Skeletal muscle satellite cell (primary cell): ENCODE data around the gene HRC.
"Not testable (repeated sequence)": the region's sequence is repeated elsewhere in the genome, so short reads cannot be mapped to it uniquely, and the experiment has no call there.

ENCODE experiments used
- H3K27me3 ChIP-seq: 2 replicates; pipeline ENCODE4 v1.7.0; 2013; ENCODE audit warnings: low read length; ENCODE audit not compliant: control insufficient read depth, insufficient read depth
- H3K36me3 ChIP-seq: 2 replicates; pipeline ENCODE4 v1.7.0; 2013; ENCODE audit warnings: mild to moderate bottlenecking, control low read depth, low read length; ENCODE audit not compliant: insufficient read depth
- H3K4me1 ChIP-seq: 2 replicates; pipeline ENCODE4 v1.7.0; 2013; ENCODE audit warnings: low read length; ENCODE audit not compliant: control insufficient read depth, insufficient read depth
- H3K4me2 ChIP-seq: 2 replicates; pipeline ENCODE4 v1.7.0; 2013; ENCODE audit warnings: mild to moderate bottlenecking, low read length
- H3K4me3 ChIP-seq: 2 replicates; pipeline ENCODE4 v1.7.0; 2013; ENCODE audit warnings: low read length
- H3K9ac ChIP-seq: 2 replicates; pipeline ENCODE4 v1.7.0; 2013; ENCODE audit warnings: mild to moderate bottlenecking, low read depth, low read length, moderate library complexity
- H3K9me3 ChIP-seq: replicated peaks from 2 replicates; pipeline ENCODE4 v1.7.0; 2013; ENCODE audit warnings: mild to moderate bottlenecking, control low read depth, low read length

HRC gene

DNA sequence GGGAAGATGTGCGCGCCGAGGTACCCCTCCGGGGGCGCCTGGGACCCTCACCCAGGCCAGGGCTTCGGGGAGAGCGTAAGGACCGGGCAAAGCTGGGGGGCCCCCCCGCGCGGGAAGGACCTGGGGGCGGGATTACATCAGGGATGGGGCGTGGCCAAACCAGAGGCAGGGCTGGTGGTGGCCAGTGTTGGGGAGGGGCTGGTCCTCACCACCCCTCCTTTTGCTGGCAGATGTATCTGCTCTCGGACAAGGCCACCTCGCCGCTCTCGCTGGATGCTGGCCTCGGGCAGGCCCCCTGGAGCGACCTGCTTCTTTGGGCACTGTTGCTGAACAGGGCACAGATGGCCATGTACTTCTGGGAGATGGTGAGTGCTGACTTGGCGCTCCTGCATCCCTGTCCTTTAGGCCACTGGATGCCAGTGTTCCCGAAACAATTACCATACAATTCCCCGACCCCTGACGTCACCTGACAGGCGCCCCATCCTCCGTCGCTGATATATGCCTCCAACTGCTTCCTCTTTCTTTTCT, 27.7 kb upstream of the HRC start:
- Histone ChIP-seq H3K4me1 (no peaks in the 10 kb centered on the region), H3K4me2 (no peak overlapping the region), H3K9ac (no peak overlapping the region), H3K27me3 (no peaks in the 10 kb centered on the region), H3K36me3 (peaks cover 42% of the 10 kb centered on the region), H3K4me3 (no peak overlapping the region), H3K9me3 (no peaks in the 10 kb centered on the region)

DNA sequence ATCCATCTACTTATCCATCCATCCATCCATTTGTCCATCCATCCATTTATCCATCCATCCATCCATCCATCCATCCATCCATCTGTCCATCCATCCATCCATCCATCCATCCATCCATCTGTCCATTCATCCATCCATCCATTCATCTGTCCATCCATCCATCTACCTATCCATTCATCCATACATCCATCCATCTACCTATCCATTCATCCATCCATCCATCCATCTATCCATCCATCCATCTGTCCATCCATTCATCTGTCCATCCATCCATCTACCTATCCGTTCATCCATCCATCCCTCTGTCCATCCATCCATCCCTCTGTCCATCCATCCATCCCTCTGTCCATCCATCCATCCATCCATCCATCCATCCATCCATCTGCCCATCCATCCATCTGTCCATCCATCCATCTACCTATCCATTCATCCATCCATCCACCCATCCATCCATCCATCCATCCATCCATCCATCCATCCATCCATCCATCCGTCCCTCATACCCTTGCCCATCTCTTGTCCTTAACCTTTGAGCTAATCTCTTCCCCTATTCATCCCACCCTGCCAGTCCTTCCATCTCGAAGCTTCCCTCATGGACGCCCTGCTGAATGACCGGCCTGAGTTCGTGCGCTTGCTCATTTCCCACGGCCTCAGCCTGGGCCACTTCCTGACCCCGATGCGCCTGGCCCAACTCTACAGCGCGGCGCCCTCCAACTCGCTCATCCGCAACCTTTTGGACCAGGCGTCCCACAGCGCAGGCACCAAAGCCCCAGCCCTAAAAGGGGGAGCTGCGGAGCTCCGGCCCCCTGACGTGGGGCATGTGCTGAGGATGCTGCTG, 27.0 kb upstream of the HRC start:
- H3K36me3 ChIP-seq = peaks cover 36% of the 10 kb centered on the region
- H3K9me3 ChIP-seq, H3K4me2 ChIP-seq, H3K4me1 ChIP-seq, H3K4me3 ChIP-seq, H3K9ac ChIP-seq, H3K27me3 ChIP-seq: not testable (repeated sequence)

DNA sequence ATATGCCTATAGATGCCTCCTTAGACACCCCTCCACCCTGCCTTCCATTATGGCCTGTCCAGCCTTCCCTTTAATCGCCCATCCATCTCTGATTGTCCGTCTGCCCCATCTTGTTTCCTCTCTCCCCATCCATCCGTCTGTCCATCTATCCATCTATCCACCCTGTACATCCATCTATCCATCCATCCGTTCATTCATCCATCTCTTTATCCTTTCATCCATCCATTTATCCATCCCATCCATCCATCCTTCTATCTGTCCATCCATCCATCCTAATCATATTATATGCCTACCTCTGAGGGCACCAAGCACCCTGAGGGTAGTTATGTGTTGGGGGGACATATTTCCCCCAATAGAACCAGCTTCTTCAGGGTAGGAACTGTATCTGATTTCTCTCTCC, 25.5 kb upstream of the HRC start:
- Histone ChIP-seq H3K27me3 (no peaks in the 10 kb centered on the region), H3K4me1 (no peaks in the 10 kb centered on the region), H3K9me3 (no peaks in the 10 kb centered on the region), H3K4me3 (no peak overlapping the region), H3K4me2 (no peak overlapping the region), H3K9ac (no peak overlapping the region), H3K36me3 (peaks cover 26% of the 10 kb centered on the region)

DNA sequence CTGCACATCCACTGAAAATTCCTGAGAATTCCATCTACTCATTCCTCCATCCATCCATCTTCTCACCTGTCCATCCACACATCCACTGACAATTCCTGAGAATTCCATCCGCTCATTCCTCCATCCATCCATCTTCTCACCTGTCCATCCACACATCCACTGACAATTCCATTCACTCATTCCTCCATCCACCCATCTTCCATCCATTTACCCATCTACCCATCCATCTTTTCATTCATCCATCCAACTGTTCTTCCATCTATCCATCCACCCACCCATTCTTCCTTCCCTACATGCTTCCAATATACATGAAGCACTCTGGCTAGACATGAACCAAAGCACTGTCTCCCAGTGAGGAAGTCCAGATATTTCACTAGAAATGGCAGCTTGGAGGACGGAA, 18.0 kb upstream of the HRC start:
- no peak overlapping the region for H3K9ac ChIP-seq

DNA sequence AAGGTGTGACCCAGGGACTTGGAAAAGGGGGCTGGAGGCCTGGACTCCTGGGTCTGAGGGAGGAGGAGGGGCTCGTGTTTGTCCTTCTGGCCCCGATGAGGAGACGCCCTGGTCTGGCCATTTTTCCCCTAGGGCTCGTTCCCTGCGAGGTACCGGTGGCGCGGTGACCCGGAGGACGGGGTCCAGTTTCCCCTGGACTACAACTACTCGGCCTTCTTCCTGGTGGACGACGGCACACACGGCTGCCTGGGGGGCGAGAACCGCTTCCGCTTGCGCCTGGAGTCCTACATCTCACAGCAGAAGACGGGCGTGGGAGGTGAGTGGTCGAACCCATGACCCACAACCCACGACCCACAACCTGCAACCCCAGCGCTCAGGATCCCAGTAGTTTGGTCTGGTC, 13.2 kb upstream of the HRC start:
- no peaks in the 10 kb centered on the region for H3K9me3 ChIP-seq
- no peak overlapping the region for H3K4me3 ChIP-seq
- H3K36me3 ChIP-seq = peaks cover 24% of the 10 kb centered on the region
- H3K4me2 ChIP-seq = no peak overlapping the region
- no peaks in the 10 kb centered on the region for H3K27me3 ChIP-seq
- no peaks in the 10 kb centered on the region for H3K4me1 ChIP-seq
- H3K9ac ChIP-seq = no peak overlapping the region

More for the DNA sequence above, 18.0 kb upstream of the HRC start:
- Histone ChIP-seq H3K4me1 (no peaks in the 10 kb centered on the region), H3K4me3 (no peak overlapping the region), H3K9me3 (no peaks in the 10 kb centered on the region), H3K4me2 (no peak overlapping the region), H3K36me3 (peaks cover 28% of the 10 kb centered on the region), H3K27me3 (no peaks in the 10 kb centered on the region)

DNA sequence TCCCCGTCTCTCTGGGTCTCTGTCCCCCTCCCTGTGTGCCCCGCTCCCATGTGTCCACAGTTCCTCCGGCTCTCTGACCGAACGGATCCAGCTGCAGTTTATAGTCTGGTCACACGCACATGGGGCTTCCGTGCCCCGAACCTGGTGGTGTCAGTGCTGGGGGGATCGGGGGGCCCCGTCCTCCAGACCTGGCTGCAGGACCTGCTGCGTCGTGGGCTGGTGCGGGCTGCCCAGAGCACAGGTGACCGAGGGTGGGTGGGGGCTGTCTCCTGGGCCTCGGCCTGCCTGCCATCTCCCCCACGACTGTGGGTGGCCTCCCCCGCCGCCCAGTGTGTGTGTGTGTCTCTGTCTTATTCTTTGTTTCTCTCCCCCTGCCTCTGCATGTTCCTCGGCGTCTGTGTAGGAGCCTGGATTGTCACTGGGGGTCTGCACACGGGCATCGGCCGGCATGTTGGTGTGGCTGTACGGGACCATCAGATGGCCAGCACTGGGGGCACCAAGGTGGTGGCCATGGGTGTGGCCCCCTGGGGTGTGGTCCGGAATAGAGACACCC, 12.7 kb upstream of the HRC start:
- Histone ChIP-seq H3K9ac (no peak overlapping the region), H3K27me3 (no peaks in the 10 kb centered on the region), H3K9me3 (no peaks in the 10 kb centered on the region), H3K4me3 (no peak overlapping the region), H3K4me2 (no peak overlapping the region), H3K4me1 (no peaks in the 10 kb centered on the region), H3K36me3 (peaks cover 20% of the 10 kb centered on the region)

DNA sequence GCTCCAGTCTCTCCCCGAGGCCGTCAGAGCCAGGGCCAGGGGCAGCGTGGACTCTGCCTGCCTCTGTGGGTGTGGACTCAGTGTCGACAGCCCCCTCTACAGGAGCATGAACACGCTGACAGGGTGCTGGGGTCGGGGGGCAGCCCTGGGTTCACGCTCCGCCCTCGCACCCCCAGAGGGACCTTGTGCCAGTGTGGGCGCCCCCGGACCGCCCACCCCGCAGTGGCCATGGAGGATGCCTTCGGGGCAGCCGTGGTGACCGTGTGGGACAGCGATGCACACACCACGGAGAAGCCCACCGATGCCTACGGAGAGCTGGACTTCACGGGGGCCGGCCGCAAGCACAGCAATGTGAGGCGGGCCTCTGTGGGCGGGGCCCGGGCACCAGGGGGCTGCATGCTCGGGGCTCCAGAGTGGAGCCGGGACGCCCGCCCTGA, 10.7 kb upstream of the HRC start:
- Histone ChIP-seq H3K4me2 (no peak overlapping the region), H3K4me1 (peaks cover 8% of the 10 kb centered on the region), H3K9ac (no peak overlapping the region), H3K9me3 (no peaks in the 10 kb centered on the region), H3K36me3 (peaks cover 6% of the 10 kb centered on the region), H3K4me3 (no peak overlapping the region), H3K27me3 (no peaks in the 10 kb centered on the region)

DNA sequence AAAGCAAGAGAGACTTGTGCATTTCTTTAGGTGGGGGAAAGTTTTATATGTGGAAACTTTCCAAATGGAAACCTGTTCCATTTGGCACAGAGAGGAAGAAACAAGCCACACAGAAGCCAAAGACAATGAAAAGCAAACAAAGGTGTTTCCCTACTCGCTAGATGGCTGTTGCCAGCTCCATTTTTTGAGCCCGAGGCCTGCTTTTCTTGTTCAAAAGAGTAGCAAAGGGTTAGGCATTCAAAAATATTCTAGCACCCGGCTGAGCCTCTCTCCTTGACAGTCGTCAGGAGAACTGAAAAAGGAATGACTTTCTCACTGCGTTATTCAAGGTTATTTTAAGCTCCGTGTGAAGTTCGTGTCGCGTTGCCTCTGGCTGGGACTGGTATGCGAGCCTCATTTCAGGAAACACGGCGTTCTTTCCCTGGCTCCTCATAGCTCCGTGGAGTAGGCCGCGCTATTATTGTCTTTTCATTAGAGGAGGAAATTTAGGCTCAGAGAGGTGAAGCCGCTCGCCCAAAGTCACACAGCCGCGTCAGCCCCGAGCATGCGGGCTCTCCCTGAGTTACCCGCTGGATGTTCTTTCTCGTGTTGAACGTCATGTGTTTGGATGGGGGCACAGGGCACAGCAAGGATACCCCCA, 10.0 kb upstream of the HRC start:
- Histone ChIP-seq H3K4me1 (peaks cover 8% of the 10 kb centered on the region), H3K27me3 (no peaks in the 10 kb centered on the region), H3K36me3 (peaks cover 3% of the 10 kb centered on the region), H3K4me2 (no peak overlapping the region), H3K9me3 (no peaks in the 10 kb centered on the region), H3K9ac (no peak overlapping the region), H3K4me3 (no peak overlapping the region)

DNA sequence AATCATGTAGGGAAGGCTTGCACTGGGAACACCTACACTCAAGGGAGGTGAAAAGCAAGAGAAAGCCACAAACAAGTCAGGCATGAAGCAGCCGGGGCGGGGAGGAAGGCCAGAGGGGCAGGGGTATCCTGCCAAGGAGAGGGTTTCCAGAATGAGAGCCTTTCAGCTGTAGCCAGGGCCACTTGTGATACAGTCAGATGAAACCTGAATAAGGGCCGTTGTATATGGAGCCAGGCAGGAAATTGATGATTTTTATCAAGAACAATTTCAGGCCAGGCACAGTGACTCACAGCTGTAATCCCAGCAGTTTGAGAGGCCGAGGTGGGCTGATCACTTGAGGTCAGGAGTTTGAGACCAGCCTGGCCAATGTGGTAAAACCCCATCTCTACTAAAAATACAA, 6.8 kb upstream of the HRC start:
- H3K9me3 ChIP-seq = no peaks in the 10 kb centered on the region
- no peak overlapping the region for H3K4me2 ChIP-seq
- H3K27me3 ChIP-seq = no peaks in the 10 kb centered on the region
- no peak overlapping the region for H3K4me3 ChIP-seq
- no peak overlapping the region for H3K9ac ChIP-seq
- peaks cover 3% of the 10 kb centered on the region for H3K36me3 ChIP-seq
- H3K4me1 ChIP-seq = peaks cover 13% of the 10 kb centered on the region

DNA sequence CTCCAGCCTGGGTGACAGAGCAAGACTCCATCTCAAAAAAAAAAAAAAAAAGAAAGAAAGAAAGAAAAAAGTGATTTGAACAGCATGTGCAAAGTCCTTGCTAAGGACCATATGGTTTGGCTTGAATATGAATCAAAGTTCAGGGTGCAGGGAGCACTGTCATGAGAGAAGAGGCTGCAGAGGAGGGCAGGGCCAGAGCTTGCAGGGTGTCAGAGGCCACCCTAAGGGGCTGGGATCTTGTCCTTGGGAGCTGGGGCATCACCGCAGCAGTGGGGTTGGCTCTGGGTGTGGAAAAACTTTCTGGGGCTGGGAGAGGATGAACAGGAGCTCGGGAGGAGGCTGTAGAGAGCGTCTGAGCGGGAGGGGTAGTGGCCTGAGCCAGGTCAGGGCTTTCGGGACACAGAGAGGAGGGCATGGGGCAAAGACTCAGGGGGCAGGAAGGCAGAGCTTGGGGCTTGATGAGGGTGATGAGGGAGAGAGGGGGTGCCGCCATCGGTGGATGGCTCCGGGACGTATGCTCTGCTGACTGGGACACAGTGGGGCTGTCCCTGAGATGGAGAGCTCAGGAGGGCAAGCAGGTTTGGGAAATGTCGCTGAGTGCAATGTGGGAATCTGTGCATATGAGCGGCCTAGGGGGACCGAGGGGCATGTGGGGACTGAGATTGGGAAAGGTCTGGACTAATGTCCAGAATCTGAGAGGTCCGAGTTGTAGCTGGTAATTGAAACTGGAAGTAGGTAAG, 5.4 kb upstream of the HRC start:
- Histone ChIP-seq H3K4me3 (no peak overlapping the region), H3K27me3 (no peaks in the 10 kb centered on the region), H3K36me3 (peaks cover 3% of the 10 kb centered on the region), H3K9ac (no peak overlapping the region), H3K9me3 (no peaks in the 10 kb centered on the region), H3K4me1 (peaks cover 13% of the 10 kb centered on the region), H3K4me2 (no peak overlapping the region)
